Mononuclear cell (primary cell): ENCODE results near the gene CDH4. TPM values are rescaled to one million over a fixed set of nuclear protein-coding genes. Genes with fewer than 3 reads are reported as not detected.

Experiments
- H3K27me3 ChIP-seq: 2 replicates; pipeline ENCODE4 v1.6.0; 2011; ENCODE audit warnings: low read length, control low read depth; ENCODE audit not compliant: insufficient read depth
- H3K4me1 ChIP-seq: 2 replicates; pipeline ENCODE4 v1.5.1; 2011; ENCODE audit warnings: mild to moderate bottlenecking, low read length, control low read depth; ENCODE audit not compliant: insufficient read depth
- H3K4me3 ChIP-seq: 2 replicates; pipeline ENCODE4 v1.5.1; 2011; ENCODE audit warnings: mild to moderate bottlenecking, low read length, moderate library complexity
- H3K9me3 ChIP-seq: 2 replicates; pipeline ENCODE4 v1.5.1; 2011; ENCODE audit warnings: low read depth, mild to moderate bottlenecking, control low read depth, low read length
- total RNA-seq: library from RNA; depleted of rRNA; stranded (reverse); fragments of >200 nt; gene quantifications from one replicate; pipeline ENCODE4 v1.2.3, GENCODE V29; 2012

CDH4 gene
- total RNA-seq, 1 donor = under 0.01 TPM

- H3K4me3 ChIP-seq = no peak overlapping the region
- H3K27me3 ChIP-seq = no peaks in the 10 kb centered on the region
- H3K4me1 ChIP-seq = no peaks in the 10 kb centered on the region
- H3K9me3 ChIP-seq = no peaks in the 10 kb centered on the region
Observed at GRCh38 chr20:61238813-61239212, 13.2 kb upstream of the CDH4 start.

- no peaks in the 10 kb centered on the region for H3K27me3 ChIP-seq
Observed at GRCh38 chr20:61240814-61241213, 11.2 kb upstream of the CDH4 start.

GRCh38 chr20:61244213-61244612 is 7.8 kb upstream of the CDH4 start:
- H3K9me3 ChIP-seq = no peaks in the 10 kb centered on the region
- no peaks in the 10 kb centered on the region for H3K27me3 ChIP-seq
- no peaks in the 10 kb centered on the region for H3K4me1 ChIP-seq
- no peak overlapping the region for H3K4me3 ChIP-seq

More at GRCh38 chr20:61240814-61241213, 11.2 kb upstream of the CDH4 start:
- Histone ChIP-seq H3K4me3 (no peak overlapping the region), H3K4me1 (no peaks in the 10 kb centered on the region), H3K9me3 (no peaks in the 10 kb centered on the region)

GRCh38 chr20:61246269-61246668 is 5.8 kb upstream of the CDH4 start:
- no peaks in the 10 kb centered on the region for H3K9me3 ChIP-seq
- H3K4me1 ChIP-seq = no peaks in the 10 kb centered on the region
- peaks cover 13% of the 10 kb centered on the region for H3K27me3 ChIP-seq
- H3K4me3 ChIP-seq = no peak overlapping the region

- Histone ChIP-seq H3K9me3 (no peaks in the 10 kb centered on the region), H3K27me3 (peaks cover 28% of the 10 kb centered on the region), H3K4me3 (no peak overlapping the region), H3K4me1 (no peaks in the 10 kb centered on the region)
Observed at GRCh38 chr20:61249626-61250025, 2.4 kb upstream of the CDH4 start.

- Histone ChIP-seq H3K4me3 (no peak overlapping the region), H3K9me3 (no peaks in the 10 kb centered on the region), H3K27me3 (peaks cover 37% of the 10 kb centered on the region), H3K4me1 (no peaks in the 10 kb centered on the region)
Observed at GRCh38 chr20:61252601-61253263, 671 bp downstream of the CDH4 start.

- Histone ChIP-seq H3K4me1 (no peaks in the 10 kb centered on the region), H3K9me3 (no peaks in the 10 kb centered on the region), H3K27me3 (peaks cover 37% of the 10 kb centered on the region), H3K4me3 (no peak overlapping the region)
Observed at GRCh38 chr20:61253264-61253639, 1.2 kb downstream of the CDH4 start.

- no peaks in the 10 kb centered on the region for H3K4me1 ChIP-seq
- no peaks in the 10 kb centered on the region for H3K9me3 ChIP-seq
- peaks cover 37% of the 10 kb centered on the region for H3K27me3 ChIP-seq
- H3K4me3 ChIP-seq = no peak overlapping the region
Observed at GRCh38 chr20:61253640-61254511, 1.8 kb downstream of the CDH4 start.

- Histone ChIP-seq H3K4me3 (no peak overlapping the region), H3K9me3 (no peaks in the 10 kb centered on the region), H3K27me3 (peaks cover 36% of the 10 kb centered on the region), H3K4me1 (no peaks in the 10 kb centered on the region)
Observed at GRCh38 chr20:61254881-61255626, 3.0 kb downstream of the CDH4 start.

- Histone ChIP-seq H3K9me3 (no peaks in the 10 kb centered on the region), H3K4me3 (no peak overlapping the region), H3K4me1 (no peaks in the 10 kb centered on the region), H3K27me3 (peaks cover 23% of the 10 kb centered on the region)
Observed at GRCh38 chr20:61256365-61256764, 4.3 kb downstream of the CDH4 start.

GRCh38 chr20:61256824-61257223 is 4.8 kb downstream of the CDH4 start:
- peaks cover 18% of the 10 kb centered on the region for H3K27me3 ChIP-seq
- no peaks in the 10 kb centered on the region for H3K4me1 ChIP-seq
- H3K4me3 ChIP-seq = no peak overlapping the region
- no peaks in the 10 kb centered on the region for H3K9me3 ChIP-seq

- Histone ChIP-seq H3K4me3 (no peak overlapping the region), H3K9me3 (no peaks in the 10 kb centered on the region), H3K4me1 (no peaks in the 10 kb centered on the region), H3K27me3 (peaks cover 17% of the 10 kb centered on the region)
Observed at GRCh38 chr20:61257611-61258010, 5.5 kb downstream of the CDH4 start.

- Histone ChIP-seq H3K27me3 (peaks cover 8% of the 10 kb centered on the region), H3K4me3 (no peak overlapping the region), H3K4me1 (no peaks in the 10 kb centered on the region), H3K9me3 (no peaks in the 10 kb centered on the region)
Observed at GRCh38 chr20:61259741-61260140, 7.7 kb downstream of the CDH4 start.

GRCh38 chr20:61260905-61261304 is 8.8 kb downstream of the CDH4 start:
- H3K4me1 ChIP-seq = no peaks in the 10 kb centered on the region
- H3K4me3 ChIP-seq = no peak overlapping the region
- H3K9me3 ChIP-seq = no peaks in the 10 kb centered on the region
- H3K27me3 ChIP-seq = no peaks in the 10 kb centered on the region

- no peaks in the 10 kb centered on the region for H3K9me3 ChIP-seq
- H3K4me3 ChIP-seq = no peak overlapping the region
- no peaks in the 10 kb centered on the region for H3K27me3 ChIP-seq
- no peaks in the 10 kb centered on the region for H3K4me1 ChIP-seq
Observed at GRCh38 chr20:61262036-61262435, 10.0 kb downstream of the CDH4 start.
